HepG2 (cell line): ENCODE measurements around the gene CAMK1D. TPM values are rescaled to one million over a fixed set of nuclear protein-coding genes. Genes with fewer than 3 reads are reported as not detected.

Experiments used
- CBX1 ChIP-seq: IDR thresholded peaks from one replicate; pipeline ENCODE4 v1.6.1; 2016; ENCODE audit warnings: antibody characterized with exemption, low read depth
- CEBPB ChIP-seq: IDR thresholded peaks from 2 replicates; pipeline ENCODE4 v1.6.1; 2011; ENCODE audit warnings: low read depth, low read length, improper control_type of control experiment, borderline replicate concordance
- CEBPG ChIP-seq: IDR thresholded peaks from 2 replicates; pipeline ENCODE4 v1.6.1; 2016
- NBN ChIP-seq: fragments of 450-650 bp; conservative IDR thresholded peaks from 2 replicates; pipeline ENCODE4 v1.6.1; 2017
- NKX3-1 ChIP-seq: sonication (generic); formaldehyde crosslinking; IDR thresholded peaks from 2 replicates; pipeline ENCODE4 v1.5.0; 2020; ENCODE audit warnings: missing genetic modification reagents
- NR3C1 ChIP-seq: sonication (generic); formaldehyde crosslinking; IDR thresholded peaks from 2 replicates; pipeline ENCODE4 v1.4.0; 2020; ENCODE audit warnings: missing genetic modification reagents
- RBM22 ChIP-seq: fragments of 200-400 bp; formaldehyde crosslinking; optimal IDR thresholded peaks from 2 replicates; pipeline ENCODE3; 2017; ENCODE audit warnings: mild to moderate bottlenecking, low read length, moderate library complexity
- ZBTB8A ChIP-seq: sonication (generic); formaldehyde crosslinking; IDR thresholded peaks from 2 replicates; pipeline ENCODE4 v1.4.0; 2020; ENCODE audit warnings: mild to moderate bottlenecking, low read depth, missing genetic modification reagents, borderline replicate concordance
- ZFAT ChIP-seq: sonication (generic); formaldehyde crosslinking; conservative IDR thresholded peaks from 2 replicates; pipeline ENCODE4 v1.8.1; 2023; ENCODE audit warnings: missing genetic modification reagents, inconsistent platforms
- ZNF207 ChIP-seq: fragments of 450-650 bp; IDR thresholded peaks from 2 replicates; pipeline ENCODE4 v1.6.1; 2016; ENCODE audit warnings: antibody characterized with exemption, borderline replicate concordance
- ZNF264 ChIP-seq: sonication (generic); formaldehyde crosslinking; IDR thresholded peaks from 2 replicates; pipeline ENCODE4 v1.4.0; 2020; ENCODE audit warnings: missing genetic modification reagents
- ZNF644 ChIP-seq: IDR thresholded peaks from 2 replicates; pipeline ENCODE4 v1.6.1; 2016; ENCODE audit warnings: low read depth
- polyA plus RNA-seq, 8 experiments: library from polyadenylated mRNA; depleted of rRNA in 3 of 8; stranded (reverse) in 7 of 8; unstranded in 1 of 8; fragments of >200 nt; fragmentation: Illumina TruSeq in 4 of 8; extraction: Trizol in 4 of 8; gene quantifications; 2 replicates each; pipeline versions ENCODE4 v1.2.1 to v1.2.3, GENCODE V29; 2011 to 2016; ENCODE audit warnings: low read depth in 4 of 8, missing spikeins in 1 of 8, mixed read lengths in 1 of 8; ENCODE audit not compliant: insufficient read depth in 1 of 8
- total RNA-seq, 5 experiments: library from RNA; depleted of rRNA; stranded (reverse); fragments of >200 nt; fragmentation: Illumina TruSeq; extraction: Trizol; gene quantifications; 2 replicates each; pipeline ENCODE4 v1.2.3, GENCODE V29; 2016; ENCODE audit warnings: low read depth in 1 of 5
- TF ChIP-seq, protein P1 (sequence below): sonication (generic); formaldehyde crosslinking; IDR thresholded peaks from 2 replicates; pipeline ENCODE4 v1.4.0; 2020; ENCODE audit warnings: mild to moderate bottlenecking, missing genetic modification reagents
- TF ChIP-seq, protein P2 (sequence below): sonication (generic); formaldehyde crosslinking; IDR thresholded peaks from 2 replicates; pipeline ENCODE4 v1.4.0; 2020; ENCODE audit warnings: missing genetic modification reagents, mild to moderate bottlenecking, borderline replicate concordance
- TF ChIP-seq, protein P3 (sequence below): sonication (generic); formaldehyde crosslinking; IDR thresholded peaks from 2 replicates; pipeline ENCODE4 v1.5.0; 2020; ENCODE audit warnings: missing genetic modification reagents
- TF ChIP-seq, protein P4 (sequence below): sonication (generic); formaldehyde crosslinking; IDR thresholded peaks from 2 replicates; pipeline ENCODE4 v1.4.0; 2020; ENCODE audit warnings: missing genetic modification reagents, borderline replicate concordance

Gene CAMK1D
- total and polyA plus RNA-seq, 2 of the 13 experiments (the other 11 are each of a cell fraction or from before 2014, with no cell fraction given): under 0.01 TPM; not detected in 1

- TF ChIP-seq NBN: no peak
- no peak for TF ChIP-seq ZFAT
- no peak for TF ChIP-seq NR3C1 (CRISPR knock-in tag)
- TF ChIP-seq, protein P1, sequence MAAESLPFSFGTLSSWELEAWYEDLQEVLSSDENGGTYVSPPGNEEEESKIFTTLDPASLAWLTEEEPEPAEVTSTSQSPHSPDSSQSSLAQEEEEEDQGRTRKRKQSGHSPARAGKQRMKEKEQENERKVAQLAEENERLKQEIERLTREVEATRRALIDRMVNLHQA (CRISPR knock-in tag): no peak
- peak; percentile 81 for TF ChIP-seq CEBPG (CRISPR knock-in tag)
- TF ChIP-seq ZNF264 (CRISPR knock-in tag): no peak
- no peak for TF ChIP-seq ZBTB8A
- no peak for TF ChIP-seq RBM22
- TF ChIP-seq, protein P2, sequence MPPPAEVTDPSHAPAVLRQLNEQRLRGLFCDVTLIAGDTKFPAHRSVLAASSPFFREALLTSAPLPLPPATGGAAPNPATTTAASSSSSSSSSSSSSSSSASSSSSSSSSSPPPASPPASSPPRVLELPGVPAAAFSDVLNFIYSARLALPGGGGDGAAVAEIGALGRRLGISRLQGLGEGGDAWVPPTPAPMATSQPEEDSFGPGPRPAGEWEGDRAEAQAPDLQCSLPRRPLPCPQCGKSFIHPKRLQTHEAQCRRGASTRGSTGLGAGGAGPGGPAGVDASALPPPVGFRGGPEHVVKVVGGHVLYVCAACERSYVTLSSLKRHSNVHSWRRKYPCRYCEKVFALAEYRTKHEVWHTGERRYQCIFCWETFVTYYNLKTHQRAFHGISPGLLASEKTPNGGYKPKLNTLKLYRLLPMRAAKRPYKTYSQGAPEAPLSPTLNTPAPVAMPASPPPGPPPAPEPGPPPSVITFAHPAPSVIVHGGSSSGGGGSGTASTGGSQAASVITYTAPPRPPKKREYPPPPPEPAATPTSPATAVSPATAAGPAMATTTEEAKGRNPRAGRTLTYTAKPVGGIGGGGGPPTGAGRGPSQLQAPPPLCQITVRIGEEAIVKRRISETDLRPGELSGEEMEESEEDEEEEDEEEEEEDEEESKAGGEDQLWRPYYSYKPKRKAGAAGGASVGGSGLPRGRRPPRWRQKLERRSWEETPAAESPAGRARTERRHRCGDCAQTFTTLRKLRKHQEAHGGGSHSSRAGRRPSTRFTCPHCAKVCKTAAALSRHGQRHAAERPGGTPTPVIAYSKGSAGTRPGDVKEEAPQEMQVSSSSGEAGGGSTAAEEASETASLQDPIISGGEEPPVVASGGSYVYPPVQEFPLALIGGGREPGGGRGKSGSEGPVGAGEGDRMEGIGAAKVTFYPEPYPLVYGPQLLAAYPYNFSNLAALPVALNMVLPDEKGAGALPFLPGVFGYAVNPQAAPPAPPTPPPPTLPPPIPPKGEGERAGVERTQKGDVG (CRISPR knock-in tag): no peak
- 0 out of 2 replicates have a peak, but pooled peaks have one; percentile 8 for TF ChIP-seq ZNF644 (CRISPR knock-in tag)
- TF ChIP-seq NKX3-1: no peak
- TF ChIP-seq CEBPB: peak; percentile 77; the same call in 1 of the 2 replicates
- TF ChIP-seq, protein P3, sequence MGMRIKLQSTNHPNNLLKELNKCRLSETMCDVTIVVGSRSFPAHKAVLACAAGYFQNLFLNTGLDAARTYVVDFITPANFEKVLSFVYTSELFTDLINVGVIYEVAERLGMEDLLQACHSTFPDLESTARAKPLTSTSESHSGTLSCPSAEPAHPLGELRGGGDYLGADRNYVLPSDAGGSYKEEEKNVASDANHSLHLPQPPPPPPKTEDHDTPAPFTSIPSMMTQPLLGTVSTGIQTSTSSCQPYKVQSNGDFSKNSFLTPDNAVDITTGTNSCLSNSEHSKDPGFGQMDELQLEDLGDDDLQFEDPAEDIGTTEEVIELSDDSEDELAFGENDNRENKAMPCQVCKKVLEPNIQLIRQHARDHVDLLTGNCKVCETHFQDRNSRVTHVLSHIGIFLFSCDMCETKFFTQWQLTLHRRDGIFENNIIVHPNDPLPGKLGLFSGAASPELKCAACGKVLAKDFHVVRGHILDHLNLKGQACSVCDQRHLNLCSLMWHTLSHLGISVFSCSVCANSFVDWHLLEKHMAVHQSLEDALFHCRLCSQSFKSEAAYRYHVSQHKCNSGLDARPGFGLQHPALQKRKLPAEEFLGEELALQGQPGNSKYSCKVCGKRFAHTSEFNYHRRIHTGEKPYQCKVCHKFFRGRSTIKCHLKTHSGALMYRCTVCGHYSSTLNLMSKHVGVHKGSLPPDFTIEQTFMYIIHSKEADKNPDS (CRISPR knock-in tag): no peak
- TF ChIP-seq CBX1: no peak
- TF ChIP-seq, protein P4, sequence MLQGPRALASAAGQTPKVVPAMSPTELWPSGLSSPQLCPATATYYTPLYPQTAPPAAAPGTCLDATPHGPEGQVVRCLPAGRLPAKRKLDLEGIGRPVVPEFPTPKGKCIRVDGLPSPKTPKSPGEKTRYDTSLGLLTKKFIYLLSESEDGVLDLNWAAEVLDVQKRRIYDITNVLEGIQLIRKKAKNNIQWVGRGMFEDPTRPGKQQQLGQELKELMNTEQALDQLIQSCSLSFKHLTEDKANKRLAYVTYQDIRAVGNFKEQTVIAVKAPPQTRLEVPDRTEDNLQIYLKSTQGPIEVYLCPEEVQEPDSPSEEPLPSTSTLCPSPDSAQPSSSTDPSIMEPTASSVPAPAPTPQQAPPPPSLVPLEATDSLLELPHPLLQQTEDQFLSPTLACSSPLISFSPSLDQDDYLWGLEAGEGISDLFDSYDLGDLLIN (CRISPR knock-in tag): no peak
- TF ChIP-seq ZNF207: no peak
Observed at GRCh38 chr10:12603766-12604470, 254.6 kb downstream of the CAMK1D start (continued).
